Measurements from ENCODE around the gene ATXN2L.

Gene ATXN2L

GRCh38 chr16:28846080-28846932 is 23.5 kb downstream of the ATXN2L start, which contains the start of gene TUFM:
Gene TUFM, minus strand, starts transcription at chr16:28846348. Its CDS starts 79 bp downstream, at chr16:28846269.
- TF ChIP-seq, protein P1, sequence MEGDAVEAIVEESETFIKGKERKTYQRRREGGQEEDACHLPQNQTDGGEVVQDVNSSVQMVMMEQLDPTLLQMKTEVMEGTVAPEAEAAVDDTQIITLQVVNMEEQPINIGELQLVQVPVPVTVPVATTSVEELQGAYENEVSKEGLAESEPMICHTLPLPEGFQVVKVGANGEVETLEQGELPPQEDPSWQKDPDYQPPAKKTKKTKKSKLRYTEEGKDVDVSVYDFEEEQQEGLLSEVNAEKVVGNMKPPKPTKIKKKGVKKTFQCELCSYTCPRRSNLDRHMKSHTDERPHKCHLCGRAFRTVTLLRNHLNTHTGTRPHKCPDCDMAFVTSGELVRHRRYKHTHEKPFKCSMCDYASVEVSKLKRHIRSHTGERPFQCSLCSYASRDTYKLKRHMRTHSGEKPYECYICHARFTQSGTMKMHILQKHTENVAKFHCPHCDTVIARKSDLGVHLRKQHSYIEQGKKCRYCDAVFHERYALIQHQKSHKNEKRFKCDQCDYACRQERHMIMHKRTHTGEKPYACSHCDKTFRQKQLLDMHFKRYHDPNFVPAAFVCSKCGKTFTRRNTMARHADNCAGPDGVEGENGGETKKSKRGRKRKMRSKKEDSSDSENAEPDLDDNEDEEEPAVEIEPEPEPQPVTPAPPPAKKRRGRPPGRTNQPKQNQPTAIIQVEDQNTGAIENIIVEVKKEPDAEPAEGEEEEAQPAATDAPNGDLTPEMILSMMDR (IDR thresholded peaks at IDR 0.05), result peak; percentile 70
- no peaks in the 10 kb centered on the region for H3K27me3 ChIP-seq
- peaks cover 40% of the 10 kb centered on the region for H3K36me3 ChIP-seq
- peak within 1 kb of the TSS; percentile 90 to 93 for H3K4me3 ChIP-seq (ENCODE audit: low read depth in 1 of 2, low read length in 1 of 2)
- no peaks in the 10 kb centered on the region for H3K9me3 ChIP-seq
- H3K27ac ChIP-seq, result peak within 1 kb of the TSS; percentile 83
- peaks cover 17 to 20% of the 10 kb centered on the region in 2 experiments for H3K4me1 ChIP-seq (ENCODE audit: control insufficient read depth in 1 of 2, insufficient read depth in 1 of 2, low read depth in 1 of 2, low read length in 1 of 2)

DNA sequence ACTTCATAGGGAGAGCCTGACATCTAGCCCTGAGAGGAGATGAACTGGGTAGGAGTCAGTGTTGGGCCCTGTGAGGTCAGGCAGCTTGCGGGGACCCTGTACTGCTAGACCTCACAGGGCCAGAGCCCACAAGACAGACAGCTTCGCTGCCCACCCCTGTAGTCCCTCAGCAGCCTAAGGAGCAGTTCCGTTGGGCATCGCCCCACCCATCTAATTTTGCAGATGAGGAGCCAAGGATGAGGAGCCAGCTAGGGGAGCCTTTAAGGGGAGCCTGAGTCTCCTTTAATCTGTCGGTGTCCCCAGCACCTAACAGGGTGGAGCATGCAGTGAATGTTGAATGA is 24.1 kb downstream of the ATXN2L start:
- H3K36me3 ChIP-seq, result peaks cover 34% of the 10 kb centered on the region
- H3K4me1 ChIP-seq (ENCODE audit: control insufficient read depth in 1 of 2, insufficient read depth in 1 of 2, low read depth in 1 of 2, low read length in 1 of 2), result peaks cover 17 to 20% of the 10 kb centered on the region in 2 experiments
- TF ChIP-seq, protein P1 (IDR thresholded peaks at IDR 0.05), result no peak
- peak overlapping the region; percentile 83 for H3K27ac ChIP-seq
- H3K27me3 ChIP-seq, result no peaks in the 10 kb centered on the region
- no peaks in the 10 kb centered on the region for H3K9me3 ChIP-seq
- peak overlapping the region; percentile 90 to 93 for H3K4me3 ChIP-seq (ENCODE audit: low read depth in 1 of 2, low read length in 1 of 2)

DNA sequence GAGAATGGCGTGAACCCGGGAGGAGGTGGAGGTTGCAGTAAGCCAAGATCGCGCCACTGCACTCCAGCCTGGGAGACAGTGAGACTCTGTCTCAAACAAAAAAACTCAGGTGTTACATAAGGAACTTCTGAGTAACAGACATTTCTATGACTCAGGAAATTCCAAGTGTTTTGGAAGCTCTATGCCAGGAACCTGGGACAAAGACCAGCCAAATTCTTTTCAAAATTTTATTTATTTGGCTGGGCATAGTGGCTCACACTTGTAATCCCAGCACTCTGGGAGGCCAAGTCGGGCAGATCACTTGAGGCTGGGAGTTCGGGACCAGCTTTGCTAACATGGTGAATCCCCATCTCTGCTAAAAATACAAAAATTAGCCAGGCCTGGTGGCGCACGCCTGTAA is 35.6 kb downstream of the ATXN2L start:
- H3K27me3 ChIP-seq, result no peaks in the 10 kb centered on the region
- no peaks in the 10 kb centered on the region for H3K9me3 ChIP-seq
- H3K4me3 ChIP-seq (ENCODE audit: low read depth in 1 of 2, low read length in 1 of 2), result no peak overlapping the region
- peaks cover 4 to 6% of the 10 kb centered on the region in 2 experiments for H3K4me1 ChIP-seq (ENCODE audit: control insufficient read depth in 1 of 2, insufficient read depth in 1 of 2, low read depth in 1 of 2, low read length in 1 of 2)
- no peaks in the 10 kb centered on the region for H3K36me3 ChIP-seq
- TF ChIP-seq, protein P1 (IDR thresholded peaks at IDR 0.05), result no peak
- no peak overlapping the region for H3K27ac ChIP-seq

GRCh38 chr16:28859326-28859725 is 36.5 kb downstream of the ATXN2L start:
- Histone ChIP-seq H3K9me3 (no peaks in the 10 kb centered on the region), H3K4me3 (ENCODE audit: low read depth in 1 of 2, low read length in 1 of 2) (no peak overlapping the region), H3K27ac (no peak overlapping the region), H3K36me3 (no peaks in the 10 kb centered on the region), H3K4me1 (ENCODE audit: control insufficient read depth in 1 of 2, insufficient read depth in 1 of 2, low read depth in 1 of 2, low read length in 1 of 2) (peaks cover 9 to 11% of the 10 kb centered on the region in 2 experiments), H3K27me3 (no peaks in the 10 kb centered on the region)
- TF ChIP-seq, protein P1 (IDR thresholded peaks at IDR 0.05), result no peak

DNA sequence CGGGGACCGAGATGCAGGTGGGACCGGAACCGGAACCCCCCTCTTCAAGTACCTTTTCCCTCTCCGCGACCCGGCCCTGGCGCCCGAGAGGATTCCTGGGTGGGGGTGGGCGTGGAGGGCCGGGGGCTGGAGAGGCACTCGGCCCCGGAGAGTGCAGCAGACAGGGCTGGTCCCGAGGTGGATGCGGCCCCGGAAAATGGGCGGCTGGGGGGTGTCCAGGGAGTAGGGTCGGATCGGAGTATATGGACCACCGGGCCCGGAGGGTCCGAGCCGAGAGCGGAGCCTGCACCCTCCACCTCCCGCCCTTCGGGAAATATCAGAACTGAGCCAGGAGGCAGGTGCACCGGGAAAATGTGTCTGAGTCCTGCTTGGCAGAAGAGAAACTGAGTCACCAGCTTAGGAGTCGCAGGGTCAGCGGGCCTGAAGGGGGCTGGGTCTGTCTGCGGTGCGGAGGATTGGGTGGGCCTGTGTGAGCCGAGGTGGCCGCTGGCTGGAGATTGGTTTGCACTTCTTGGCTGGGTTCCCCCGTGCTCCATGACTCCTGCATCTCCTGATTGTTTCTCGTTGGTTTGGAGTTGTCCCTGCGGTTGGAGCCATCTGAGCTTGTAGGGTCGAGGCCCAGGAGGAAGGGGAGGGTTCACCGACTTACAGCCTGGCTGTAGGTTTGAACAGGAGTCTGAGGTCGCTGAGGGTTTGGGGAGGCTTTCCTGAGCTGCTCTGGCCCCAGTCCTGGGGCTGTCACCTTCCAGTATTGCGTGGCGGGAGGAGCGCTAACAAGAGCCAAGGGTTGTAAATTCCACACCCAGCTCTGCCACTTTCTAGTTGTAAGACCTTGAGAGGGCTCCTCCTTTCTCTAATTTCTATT is 41.4 kb downstream of the ATXN2L start:
- H3K36me3 ChIP-seq, result peaks cover 32% of the 10 kb centered on the region
- peak overlapping the region; percentile 91 for H3K27ac ChIP-seq
- TF ChIP-seq, protein P1 (IDR thresholded peaks at IDR 0.05), result no peak
- H3K27me3 ChIP-seq, result no peaks in the 10 kb centered on the region
- peak overlapping the region; percentile 94 to 99 for H3K4me3 ChIP-seq (ENCODE audit: low read depth in 1 of 2, low read length in 1 of 2)
- peaks cover 16 to 19% of the 10 kb centered on the region in 2 experiments for H3K4me1 ChIP-seq (ENCODE audit: control insufficient read depth in 1 of 2, insufficient read depth in 1 of 2, low read depth in 1 of 2, low read length in 1 of 2)
- no peaks in the 10 kb centered on the region for H3K9me3 ChIP-seq
